Liver (tissue), 9 donors: ENCODE results near the gene SCIN. TPM values are rescaled to one million over a fixed set of nuclear protein-coding genes. Genes with fewer than 3 reads are reported as not detected.

Experiments used
- DNase-seq: peaks from one replicate; pipeline ENCODE4 v3.0.0-alpha.2; 2017; ENCODE audit warnings: low spot score
- H3K27ac ChIP-seq, 2 donors: one replicate each; pipeline ENCODE4 v1.7.0; 2013; ENCODE audit warnings: inconsistent platforms in 2 of 2, low read length in 2 of 2, control low read depth in 1 of 2, low read depth in 1 of 2, mild to moderate bottlenecking in 1 of 2
- H3K27me3 ChIP-seq, 4 donors: one replicate each; pipeline versions ENCODE4 v1.6.1 to v1.7.0; 2013; ENCODE audit warnings: low read length in 3 of 4, inconsistent platforms in 1 of 4, mild to moderate bottlenecking in 1 of 4, moderate library complexity in 1 of 4; ENCODE audit not compliant: control insufficient read depth in 4 of 4, insufficient read depth in 4 of 4
- H3K36me3 ChIP-seq, 4 donors: one replicate each; pipeline versions ENCODE4 v1.6.1 to v1.7.0; 2013; ENCODE audit warnings: low read length in 3 of 4, mild to moderate bottlenecking in 3 of 4, low read depth in 1 of 4, moderate library complexity in 1 of 4; ENCODE audit not compliant: control insufficient read depth in 4 of 4, insufficient read depth in 3 of 4
- H3K4me1 ChIP-seq, 4 donors: one replicate each; pipeline versions ENCODE4 v1.6.1 to v1.7.0; 2013; ENCODE audit warnings: low read length in 3 of 4, mild to moderate bottlenecking in 3 of 4, moderate library complexity in 1 of 4; ENCODE audit not compliant: control insufficient read depth in 4 of 4, insufficient read depth in 4 of 4
- H3K4me3 ChIP-seq, 3 donors: one replicate each; pipeline versions ENCODE4 v1.6.1 to v1.7.0; 2013; ENCODE audit warnings: low read length in 3 of 3, control low read depth in 1 of 3, low read depth in 1 of 3, mild to moderate bottlenecking in 1 of 3
- H3K9ac ChIP-seq, 2 donors: one replicate each; pipeline ENCODE4 v1.7.0; 2013; ENCODE audit warnings: low read length in 2 of 2, mild to moderate bottlenecking in 2 of 2, moderate library complexity in 2 of 2, control low read depth in 1 of 2, low read depth in 1 of 2
- H3K9me3 ChIP-seq, 4 donors: one replicate each; pipeline versions ENCODE4 v1.6.1 to v1.7.0; 2013; ENCODE audit warnings: low read length in 3 of 4; ENCODE audit not compliant: control insufficient read depth in 4 of 4
- EGR1 ChIP-seq, 2 donors: IDR thresholded peaks; 2 replicates each; pipeline ENCODE4 v1.6.1; 2016 to 2018; ENCODE audit warnings: antibody characterized with exemption in 2 of 2, low read depth in 2 of 2
- FOXA1 ChIP-seq: IDR thresholded peaks from 2 replicates; pipeline ENCODE4 v1.6.1; 2016; ENCODE audit warnings: antibody characterized with exemption
- FOXA2 ChIP-seq: IDR thresholded peaks from 2 replicates; pipeline ENCODE4 v1.6.1; 2016; ENCODE audit warnings: antibody characterized with exemption
- GABPA ChIP-seq, 2 donors: IDR thresholded peaks in 1 of 2; conservative IDR thresholded peaks in 1 of 2; 2 replicates each; pipeline ENCODE4 v1.6.1; 2016; ENCODE audit warnings: antibody characterized with exemption in 2 of 2, mild to moderate bottlenecking in 1 of 2, moderate library complexity in 1 of 2
- HNF4A ChIP-seq, 2 donors: conservative IDR thresholded peaks; 2 replicates each; pipeline ENCODE4 v1.6.1; 2016; ENCODE audit warnings: antibody characterized with exemption in 2 of 2, mild to moderate bottlenecking in 2 of 2
- HNF4G ChIP-seq: IDR thresholded peaks from 2 replicates; pipeline ENCODE4 v1.6.1; 2016; ENCODE audit warnings: antibody characterized with exemption
- JUND ChIP-seq, 2 donors: IDR thresholded peaks; 2 replicates each; pipeline ENCODE4 v1.6.1; 2016; ENCODE audit warnings: antibody characterized with exemption in 2 of 2
- MAX ChIP-seq: IDR thresholded peaks from 2 replicates; pipeline ENCODE4 v1.6.1; 2016; ENCODE audit warnings: antibody characterized with exemption
- NR2F2 ChIP-seq: IDR thresholded peaks from 2 replicates; pipeline ENCODE4 v1.6.1; 2016; ENCODE audit warnings: antibody characterized with exemption
- RAD21 ChIP-seq, 2 donors: IDR thresholded peaks; 2 replicates each; pipeline ENCODE4 v1.6.1; 2016; ENCODE audit warnings: antibody characterized with exemption in 2 of 2, mild to moderate bottlenecking in 2 of 2
- RXRA ChIP-seq, 2 donors: IDR thresholded peaks; 2 replicates each; pipeline ENCODE4 v1.6.1; 2017 to 2018; ENCODE audit warnings: antibody characterized with exemption in 2 of 2, mild to moderate bottlenecking in 1 of 2
- SP1 ChIP-seq: IDR thresholded peaks from 2 replicates; pipeline ENCODE4 v1.6.1; 2018; ENCODE audit warnings: antibody characterized with exemption, mild to moderate bottlenecking
- TAF1 ChIP-seq: conservative IDR thresholded peaks from 2 replicates; pipeline ENCODE4 v1.6.1; 2016; ENCODE audit warnings: antibody characterized with exemption, mild to moderate bottlenecking
- YY1 ChIP-seq: IDR thresholded peaks from 2 replicates; pipeline ENCODE4 v1.6.1; 2016; ENCODE audit warnings: antibody characterized with exemption, mild to moderate bottlenecking
- WGBS: extraction: QIAGEN DNeasy Blood & Tissue Kit; methylation state at CpG from one replicate; pipeline ENCODE4 v1.1.7; 2013; 5-methylcytosine and 5-hydroxymethylcytosine counted together
- polyA plus RNA-seq, 2 donors: library from polyadenylated mRNA; stranded (reverse) in 1 of 2; unstranded in 1 of 2; fragments of 200-250 nt in 1 of 2; fragments of >200 nt in 1 of 2; fragmentation: Nextera tagmentation in 1 of 2; extraction: Ambion mirVana in 1 of 2; gene quantifications; one replicate each; pipeline versions ENCODE4 v1.2.1 to v1.2.3, GENCODE V29; 2013 to 2015
- total RNA-seq, 2 donors: library from RNA; depleted of rRNA; stranded (reverse); fragments of >200 nt; gene quantifications; one replicate each; pipeline ENCODE4 v1.2.3, GENCODE V29; 2014
- TF ChIP-seq, protein P1 (sequence below): IDR thresholded peaks from 2 replicates; pipeline ENCODE4 v1.6.1; 2016; ENCODE audit warnings: antibody characterized with exemption
- TF ChIP-seq, protein P2 (sequence below): IDR thresholded peaks from 2 replicates; pipeline ENCODE4 v1.6.1; 2016; ENCODE audit warnings: antibody characterized with exemption, mild to moderate bottlenecking
- TF ChIP-seq, protein P3 (sequence below): fragments of 150-350 bp; IDR thresholded peaks from 2 replicates; pipeline ENCODE4 v1.5.1; 2017; ENCODE audit warnings: improper control_type of control experiment, low read depth, low read length; ENCODE audit not compliant: missing input control
- TF ChIP-seq, protein P4 (sequence below): IDR thresholded peaks from 2 replicates; pipeline ENCODE4 v1.6.1; 2016; ENCODE audit warnings: antibody characterized with exemption
- donor health status: healthy.
- donor health status: healthy.
- donor health status: healthy.
- donor health status: healthy.
- donor health status: healthy.

The SCIN gene
- total and polyA plus RNA-seq, 4 donors: 0.05 to 0.23 TPM; not detected in 2

DNA sequence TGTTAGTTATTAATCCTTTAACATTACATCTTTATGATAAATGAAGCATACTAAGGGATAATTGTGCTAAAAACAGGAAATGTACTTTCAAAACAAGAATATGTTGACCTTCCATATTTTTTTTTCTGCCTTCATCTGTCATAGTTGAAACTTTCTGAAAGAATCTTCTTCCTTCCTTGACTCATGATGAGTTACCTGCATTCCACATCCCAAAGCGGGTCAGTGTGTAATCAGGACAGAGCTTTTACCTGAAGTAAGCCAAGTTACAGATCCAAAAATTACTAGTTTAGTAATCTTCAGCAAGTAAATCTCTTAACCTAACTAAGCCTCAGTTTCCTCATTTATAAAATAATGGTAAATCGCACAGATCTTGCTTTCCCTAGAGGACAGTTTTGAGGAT lies 103.5 kb downstream of the SCIN start:
- H3K36me3 ChIP-seq: no peaks in the 10 kb centered on the region
- H3K4me3 ChIP-seq: no peak overlapping the region
- no peaks in the 10 kb centered on the region for H3K9me3 ChIP-seq
- TF ChIP-seq, protein P1, sequence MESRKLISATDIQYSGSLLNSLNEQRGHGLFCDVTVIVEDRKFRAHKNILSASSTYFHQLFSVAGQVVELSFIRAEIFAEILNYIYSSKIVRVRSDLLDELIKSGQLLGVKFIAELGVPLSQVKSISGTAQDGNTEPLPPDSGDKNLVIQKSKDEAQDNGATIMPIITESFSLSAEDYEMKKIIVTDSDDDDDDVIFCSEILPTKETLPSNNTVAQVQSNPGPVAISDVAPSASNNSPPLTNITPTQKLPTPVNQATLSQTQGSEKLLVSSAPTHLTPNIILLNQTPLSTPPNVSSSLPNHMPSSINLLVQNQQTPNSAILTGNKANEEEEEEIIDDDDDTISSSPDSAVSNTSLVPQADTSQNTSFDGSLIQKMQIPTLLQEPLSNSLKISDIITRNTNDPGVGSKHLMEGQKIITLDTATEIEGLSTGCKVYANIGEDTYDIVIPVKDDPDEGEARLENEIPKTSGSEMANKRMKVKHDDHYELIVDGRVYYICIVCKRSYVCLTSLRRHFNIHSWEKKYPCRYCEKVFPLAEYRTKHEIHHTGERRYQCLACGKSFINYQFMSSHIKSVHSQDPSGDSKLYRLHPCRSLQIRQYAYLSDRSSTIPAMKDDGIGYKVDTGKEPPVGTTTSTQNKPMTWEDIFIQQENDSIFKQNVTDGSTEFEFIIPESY: no peak
- TF ChIP-seq YY1 (no peak), FOXA1 (no peak), HNF4A (conservative IDR thresholded peaks at IDR 0.05) (no peak), MAX (no peak), SP1 (no peak), FOXA2 (no peak), RXRA (IDR thresholded peaks at IDR 0.05) (no peak), NR2F2 (no peak), TAF1 (no peak)
- H3K27ac ChIP-seq: no peak overlapping the region
- no peak overlapping the region for H3K9ac ChIP-seq
- H3K4me1 ChIP-seq: peaks cover 0 to 8% (median 0%) of the 10 kb centered on the region in 4 donors
- no peaks in the 10 kb centered on the region for H3K27me3 ChIP-seq
- DNase-seq: no peak
- 96% methylated on average over 2 of the region's 2 CpGs for WGBS

DNA sequence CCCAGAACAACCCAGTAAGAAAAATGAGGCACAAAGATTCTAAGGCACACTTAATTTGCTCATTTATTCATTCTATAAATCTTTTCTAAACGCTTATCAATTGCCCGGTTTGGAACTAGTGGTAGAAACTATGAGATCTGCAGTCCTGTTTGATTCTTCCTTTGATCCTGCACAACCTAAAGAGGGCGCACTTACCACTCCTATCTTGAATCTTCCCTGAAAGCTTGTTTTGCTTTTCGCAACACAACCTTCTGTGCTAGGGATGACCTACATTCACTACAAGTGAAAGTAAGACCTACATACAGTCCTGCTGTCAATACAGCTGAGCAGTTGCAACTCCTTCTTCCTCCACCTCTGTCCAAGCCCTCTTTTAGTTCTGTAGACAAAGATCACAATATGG lies 104.3 kb downstream of the SCIN start:
- Histone ChIP-seq H3K36me3 (no peaks in the 10 kb centered on the region), H3K27ac (no peak overlapping the region), H3K4me1 (peaks cover 0 to 8% (median 0%) of the 10 kb centered on the region in 4 donors), H3K4me3 (no peak overlapping the region), H3K9me3 (no peaks in the 10 kb centered on the region), H3K9ac (no peak overlapping the region), H3K27me3 (no peaks in the 10 kb centered on the region)
- DNase-seq: no peak
- peak; percentile 33 to 34 for TF ChIP-seq RXRA (IDR thresholded peaks at IDR 0.05)
- TF ChIP-seq YY1: no peak
- TF ChIP-seq FOXA1: no peak
- no peak for TF ChIP-seq TAF1
- TF ChIP-seq SP1: peak; percentile 30
- TF ChIP-seq, protein P1: no peak
- TF ChIP-seq, protein P2, sequence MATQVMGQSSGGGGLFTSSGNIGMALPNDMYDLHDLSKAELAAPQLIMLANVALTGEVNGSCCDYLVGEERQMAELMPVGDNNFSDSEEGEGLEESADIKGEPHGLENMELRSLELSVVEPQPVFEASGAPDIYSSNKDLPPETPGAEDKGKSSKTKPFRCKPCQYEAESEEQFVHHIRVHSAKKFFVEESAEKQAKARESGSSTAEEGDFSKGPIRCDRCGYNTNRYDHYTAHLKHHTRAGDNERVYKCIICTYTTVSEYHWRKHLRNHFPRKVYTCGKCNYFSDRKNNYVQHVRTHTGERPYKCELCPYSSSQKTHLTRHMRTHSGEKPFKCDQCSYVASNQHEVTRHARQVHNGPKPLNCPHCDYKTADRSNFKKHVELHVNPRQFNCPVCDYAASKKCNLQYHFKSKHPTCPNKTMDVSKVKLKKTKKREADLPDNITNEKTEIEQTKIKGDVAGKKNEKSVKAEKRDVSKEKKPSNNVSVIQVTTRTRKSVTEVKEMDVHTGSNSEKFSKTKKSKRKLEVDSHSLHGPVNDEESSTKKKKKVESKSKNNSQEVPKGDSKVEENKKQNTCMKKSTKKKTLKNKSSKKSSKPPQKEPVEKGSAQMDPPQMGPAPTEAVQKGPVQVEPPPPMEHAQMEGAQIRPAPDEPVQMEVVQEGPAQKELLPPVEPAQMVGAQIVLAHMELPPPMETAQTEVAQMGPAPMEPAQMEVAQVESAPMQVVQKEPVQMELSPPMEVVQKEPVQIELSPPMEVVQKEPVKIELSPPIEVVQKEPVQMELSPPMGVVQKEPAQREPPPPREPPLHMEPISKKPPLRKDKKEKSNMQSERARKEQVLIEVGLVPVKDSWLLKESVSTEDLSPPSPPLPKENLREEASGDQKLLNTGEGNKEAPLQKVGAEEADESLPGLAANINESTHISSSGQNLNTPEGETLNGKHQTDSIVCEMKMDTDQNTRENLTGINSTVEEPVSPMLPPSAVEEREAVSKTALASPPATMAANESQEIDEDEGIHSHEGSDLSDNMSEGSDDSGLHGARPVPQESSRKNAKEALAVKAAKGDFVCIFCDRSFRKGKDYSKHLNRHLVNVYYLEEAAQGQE: no peak
- TF ChIP-seq HNF4A (conservative IDR thresholded peaks at IDR 0.05): peak; percentile 30 to 46
- TF ChIP-seq JUND (IDR thresholded peaks at IDR 0.05): peak in 1 of 2 donors; percentile 40
- TF ChIP-seq, protein P3, sequence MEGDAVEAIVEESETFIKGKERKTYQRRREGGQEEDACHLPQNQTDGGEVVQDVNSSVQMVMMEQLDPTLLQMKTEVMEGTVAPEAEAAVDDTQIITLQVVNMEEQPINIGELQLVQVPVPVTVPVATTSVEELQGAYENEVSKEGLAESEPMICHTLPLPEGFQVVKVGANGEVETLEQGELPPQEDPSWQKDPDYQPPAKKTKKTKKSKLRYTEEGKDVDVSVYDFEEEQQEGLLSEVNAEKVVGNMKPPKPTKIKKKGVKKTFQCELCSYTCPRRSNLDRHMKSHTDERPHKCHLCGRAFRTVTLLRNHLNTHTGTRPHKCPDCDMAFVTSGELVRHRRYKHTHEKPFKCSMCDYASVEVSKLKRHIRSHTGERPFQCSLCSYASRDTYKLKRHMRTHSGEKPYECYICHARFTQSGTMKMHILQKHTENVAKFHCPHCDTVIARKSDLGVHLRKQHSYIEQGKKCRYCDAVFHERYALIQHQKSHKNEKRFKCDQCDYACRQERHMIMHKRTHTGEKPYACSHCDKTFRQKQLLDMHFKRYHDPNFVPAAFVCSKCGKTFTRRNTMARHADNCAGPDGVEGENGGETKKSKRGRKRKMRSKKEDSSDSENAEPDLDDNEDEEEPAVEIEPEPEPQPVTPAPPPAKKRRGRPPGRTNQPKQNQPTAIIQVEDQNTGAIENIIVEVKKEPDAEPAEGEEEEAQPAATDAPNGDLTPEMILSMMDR: peak; percentile 63
- TF ChIP-seq, protein P4, sequence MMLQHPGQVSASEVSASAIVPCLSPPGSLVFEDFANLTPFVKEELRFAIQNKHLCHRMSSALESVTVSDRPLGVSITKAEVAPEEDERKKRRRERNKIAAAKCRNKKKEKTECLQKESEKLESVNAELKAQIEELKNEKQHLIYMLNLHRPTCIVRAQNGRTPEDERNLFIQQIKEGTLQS: no peak
- TF ChIP-seq NR2F2: no peak
- no peak for TF ChIP-seq GABPA (IDR thresholded peaks at IDR 0.05 in 1 of 2, conservative IDR thresholded peaks at IDR 0.05 in 1 of 2)
- TF ChIP-seq RAD21 (IDR thresholded peaks at IDR 0.05): peak; percentile 90
- no peak for TF ChIP-seq EGR1 (IDR thresholded peaks at IDR 0.05; ENCODE audit: low read depth in 2 of 2)
- no peak for TF ChIP-seq HNF4G
- TF ChIP-seq FOXA2: peak; percentile 23
- TF ChIP-seq MAX: no peak
- 37% methylated on average over 4 of the region's 4 CpGs for WGBS
